GM18861 (cell line): ENCODE data around the gene ZNF710.
"Not testable (repeated sequence)": the region's sequence is repeated elsewhere in the genome, so short reads cannot be mapped to it uniquely, and the experiment has no call there.

ENCODE experiments used
- ATAC-seq: cut with Tn5 transposase; IDR thresholded peaks from one replicate; pipeline ENCODE4 v1.9.1; 2021; ENCODE audit not compliant: unreplicated experiment

The ZNF710 gene, protein sequence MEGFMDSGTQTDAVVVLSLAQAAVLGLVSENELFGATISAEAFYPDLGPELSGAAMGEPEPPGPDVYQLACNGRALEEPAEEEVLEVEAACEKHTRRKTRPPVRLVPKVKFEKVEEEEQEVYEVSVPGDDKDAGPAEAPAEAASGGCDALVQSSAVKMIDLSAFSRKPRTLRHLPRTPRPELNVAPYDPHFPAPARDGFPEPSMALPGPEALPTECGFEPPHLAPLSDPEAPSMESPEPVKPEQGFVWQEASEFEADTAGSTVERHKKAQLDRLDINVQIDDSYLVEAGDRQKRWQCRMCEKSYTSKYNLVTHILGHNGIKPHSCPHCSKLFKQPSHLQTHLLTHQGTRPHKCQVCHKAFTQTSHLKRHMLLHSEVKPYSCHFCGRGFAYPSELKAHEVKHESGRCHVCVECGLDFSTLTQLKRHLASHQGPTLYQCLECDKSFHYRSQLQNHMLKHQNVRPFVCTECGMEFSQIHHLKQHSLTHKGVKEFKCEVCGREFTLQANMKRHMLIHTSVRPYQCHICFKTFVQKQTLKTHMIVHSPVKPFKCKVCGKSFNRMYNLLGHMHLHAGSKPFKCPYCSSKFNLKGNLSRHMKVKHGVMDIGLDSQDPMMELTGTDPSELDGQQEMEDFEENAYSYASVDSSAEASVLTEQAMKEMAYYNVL

GRCh38 chr15:90001062-90001682 lies at the start of gene ZNF710:
TSS of gene ZNF710 (plus strand) at chr15:90001324. CDS start at chr15:90067138, 65,814 bp downstream.
- no peak for ATAC-seq

- ATAC-seq, result no peak
These were observed 46.6 kb upstream of the ZNF710 start for GRCh38 chr15:89954541-89954940.

DNA sequence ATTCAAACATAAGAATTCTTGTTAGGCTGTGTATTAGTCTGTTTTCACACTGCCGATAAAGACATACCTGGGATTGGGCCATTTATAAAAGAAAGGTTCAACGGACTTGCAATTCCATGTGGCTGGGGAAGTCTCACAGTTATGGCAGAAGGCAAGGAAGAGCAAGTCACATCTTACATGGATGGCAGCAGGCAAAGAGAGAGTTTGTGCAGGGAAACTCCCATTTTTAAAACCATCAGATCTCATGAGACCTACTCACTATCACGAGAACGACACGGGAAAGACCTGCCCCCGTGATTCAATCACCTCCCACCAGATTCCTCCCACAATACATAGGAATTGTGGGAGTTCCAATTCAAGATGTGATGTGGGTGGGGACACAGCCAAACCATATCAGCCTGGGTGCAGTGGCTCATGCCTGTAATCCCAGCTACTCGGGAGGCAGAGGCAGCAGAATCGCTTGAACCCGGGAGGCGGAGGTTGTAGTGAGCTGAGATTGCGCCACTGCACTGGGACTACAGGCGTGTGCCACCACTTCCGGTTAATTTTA lies 45.6 kb upstream of the ZNF710 start:
- not testable (repeated sequence) for ATAC-seq

GRCh38 chr15:89958107-89958805 lies 42.9 kb upstream of the ZNF710 start:
- no peak for ATAC-seq

DNA sequence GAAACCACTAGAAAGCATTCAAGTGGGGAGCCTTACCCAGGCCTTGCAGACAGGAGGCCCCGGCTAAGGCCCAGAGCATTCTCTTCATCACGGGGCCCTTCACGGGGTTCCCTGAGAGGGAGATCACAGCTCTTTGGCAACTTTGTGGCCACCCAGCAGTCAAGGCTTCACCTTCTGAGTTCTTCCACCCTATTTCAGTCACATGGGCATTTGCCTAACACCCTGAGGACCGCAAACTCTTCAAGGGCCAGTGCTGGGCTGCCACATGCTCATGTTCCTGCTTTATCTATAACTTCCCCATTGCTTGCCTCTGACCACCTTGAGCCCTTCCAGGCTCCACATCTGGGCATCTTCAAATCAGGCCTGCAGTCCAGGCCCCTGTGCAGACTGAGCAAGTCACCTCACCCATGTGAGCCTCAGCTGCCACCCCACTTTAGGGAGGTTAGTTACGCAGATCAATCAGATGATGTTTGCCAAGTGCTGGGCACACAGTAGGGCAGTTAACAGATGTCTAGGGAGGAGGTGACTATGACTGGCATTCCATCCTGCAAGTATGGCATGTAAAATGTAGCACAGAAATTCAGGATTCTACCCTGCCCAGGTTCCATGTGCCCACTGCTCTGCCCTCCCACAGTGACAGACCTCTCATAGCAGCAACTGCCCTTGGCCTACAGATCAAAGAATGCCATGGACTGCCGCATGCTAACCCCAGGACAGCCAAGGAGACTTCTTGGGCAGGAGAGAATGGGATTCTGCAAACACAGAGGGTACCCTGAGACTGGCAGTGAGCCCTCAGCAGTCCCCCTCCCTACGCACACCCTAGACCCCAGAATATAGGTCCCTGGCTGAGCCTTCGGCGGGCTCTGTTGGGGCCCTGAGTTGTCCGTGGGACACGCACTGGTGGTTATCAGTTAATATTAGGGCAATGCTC lies 37.6 kb upstream of the ZNF710 start:
- ATAC-seq, result no peak

DNA sequence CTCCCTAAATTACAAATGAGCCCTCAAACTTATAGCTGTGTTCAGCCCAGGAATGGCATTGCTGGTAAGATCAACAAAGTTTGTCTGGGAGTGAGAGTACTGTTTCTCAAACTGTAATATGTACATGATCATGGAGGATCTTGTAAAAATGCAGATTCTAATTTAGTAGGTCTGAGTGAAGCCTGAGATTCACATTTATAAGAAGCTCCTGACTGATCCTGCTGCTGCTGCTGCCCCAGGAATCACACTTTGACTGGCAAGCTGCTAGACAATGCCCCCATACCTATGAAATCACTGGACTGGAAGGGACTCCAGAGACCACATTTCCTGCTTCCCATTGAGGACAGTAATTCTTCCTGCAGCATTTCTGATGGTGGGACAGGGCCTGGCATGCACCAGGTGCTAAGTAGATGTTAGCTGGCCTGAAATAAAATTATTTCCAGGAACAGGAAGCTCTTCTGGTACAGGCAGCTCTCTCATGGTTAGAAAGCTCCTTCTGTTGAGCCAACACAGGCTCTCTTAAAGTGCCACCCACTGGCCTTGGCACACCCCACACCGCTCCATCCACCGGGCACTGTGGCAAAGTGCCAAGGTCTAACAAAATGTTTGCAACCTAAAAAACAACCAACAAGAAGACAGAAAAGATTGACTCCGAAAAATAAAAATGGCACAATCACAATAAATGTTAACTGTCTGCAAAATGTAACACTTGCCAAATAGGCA lies 36.7 kb upstream of the ZNF710 start:
- no peak for ATAC-seq

GRCh38 chr15:89967881-89968280 lies 33.2 kb upstream of the ZNF710 start:
- no peak for ATAC-seq

- peak; percentile 81 for ATAC-seq
These were observed 29.5 kb upstream of the ZNF710 start for GRCh38 chr15:89971592-89971997.

DNA sequence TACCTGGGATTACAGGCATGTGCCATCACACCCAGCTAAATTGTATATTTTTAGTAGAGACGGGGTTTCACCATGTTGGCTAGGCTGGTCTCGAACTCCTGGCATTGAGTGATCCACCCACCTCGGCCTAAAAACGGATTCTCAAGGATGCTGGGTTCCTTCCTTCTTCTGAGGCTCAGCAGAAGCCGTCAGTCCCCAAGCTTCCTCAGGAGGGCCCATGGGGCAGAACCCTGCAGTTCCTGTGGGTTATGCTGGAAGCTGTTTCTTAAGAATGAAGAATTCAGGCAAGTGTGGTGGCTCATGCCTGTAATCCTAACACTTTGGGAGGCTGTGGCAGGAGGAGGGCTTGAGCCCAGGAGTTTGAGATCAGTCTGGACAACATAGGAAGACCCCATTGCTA lies 29.0 kb upstream of the ZNF710 start:
- ATAC-seq, result no peak

DNA sequence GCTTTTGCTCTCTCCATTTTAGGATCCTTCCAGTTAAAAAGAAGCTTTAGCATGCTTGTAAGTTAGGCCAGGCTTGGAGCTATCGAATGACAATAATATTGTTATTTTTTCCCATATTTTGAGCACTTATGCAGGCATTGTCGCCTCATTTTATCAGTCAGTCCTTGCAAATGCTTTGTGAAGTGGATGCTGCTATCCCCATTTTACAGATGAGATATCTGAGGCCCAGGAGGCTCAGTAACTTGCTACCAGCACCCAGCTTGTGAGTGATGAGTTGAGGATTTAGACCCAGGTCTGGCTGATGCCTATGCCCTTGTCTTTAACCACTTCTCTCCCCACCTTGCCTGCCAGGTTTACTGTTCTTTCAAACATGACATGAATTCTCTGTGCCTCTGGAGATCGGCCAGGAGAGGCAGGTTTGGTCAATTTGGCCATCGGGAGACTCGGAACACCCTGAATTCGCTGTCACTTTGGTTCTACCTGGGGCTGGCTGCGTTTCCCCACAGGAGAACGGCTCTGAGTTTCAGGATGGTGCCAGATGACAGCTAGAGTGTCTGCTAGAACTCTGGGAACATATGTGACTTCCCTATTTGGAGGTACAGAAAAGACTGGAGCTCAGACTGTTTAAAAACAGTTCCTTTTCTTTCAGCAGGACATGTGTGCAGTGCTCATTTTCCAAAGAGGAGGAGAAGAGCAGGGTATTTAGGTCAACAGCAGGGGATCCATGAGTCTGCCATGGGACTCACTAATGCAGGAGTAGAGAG lies 25.5 kb upstream of the ZNF710 start:
- no peak for ATAC-seq

- no peak for ATAC-seq
These were observed 24.9 kb upstream of the ZNF710 start for GRCh38 chr15:89976246-89976600.

DNA sequence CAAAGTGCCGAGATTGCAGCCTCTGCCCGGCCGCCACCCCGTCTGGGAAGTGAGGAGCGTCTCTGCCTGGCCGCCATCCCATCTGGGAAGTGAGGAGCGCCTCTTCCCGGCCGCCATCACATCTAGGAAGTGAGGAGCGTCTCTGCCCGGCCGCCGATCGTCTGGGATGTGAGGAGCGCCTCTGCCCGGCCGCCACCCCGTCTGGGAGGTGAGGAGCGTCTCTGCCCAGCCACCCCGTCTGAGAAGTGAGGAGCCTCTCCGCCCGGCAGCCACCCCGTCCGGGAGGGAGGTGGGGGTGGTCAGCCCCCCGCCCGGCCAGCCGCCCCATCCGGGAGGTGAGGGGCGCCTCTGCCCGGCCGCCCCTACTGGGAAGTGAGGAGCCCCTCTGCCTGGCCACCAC lies 23.3 kb upstream of the ZNF710 start:
- not testable (repeated sequence) for ATAC-seq

DNA sequence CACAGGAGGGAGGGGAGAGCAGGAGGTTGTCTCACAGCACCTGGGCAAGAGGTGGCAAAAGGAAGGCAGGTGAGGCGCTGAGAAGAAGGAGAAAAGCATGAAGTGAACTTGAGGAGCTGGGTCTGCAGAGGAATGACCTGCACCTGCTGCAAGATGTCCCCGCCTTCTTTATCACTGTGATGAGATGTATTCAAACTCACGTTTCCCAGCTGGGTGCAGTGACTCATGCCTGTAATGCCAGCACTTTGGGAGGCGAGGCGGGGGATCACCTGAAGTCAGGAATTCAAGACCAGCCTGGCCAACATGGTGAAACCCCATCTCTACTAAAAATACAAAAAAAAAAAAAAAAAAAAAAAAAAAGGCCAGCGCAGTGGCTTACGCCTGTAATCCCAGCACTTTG lies 22.2 kb upstream of the ZNF710 start:
- ATAC-seq, result no peak

GRCh38 chr15:89980896-89981295 lies 20.2 kb upstream of the ZNF710 start:
- ATAC-seq, result no peak

DNA sequence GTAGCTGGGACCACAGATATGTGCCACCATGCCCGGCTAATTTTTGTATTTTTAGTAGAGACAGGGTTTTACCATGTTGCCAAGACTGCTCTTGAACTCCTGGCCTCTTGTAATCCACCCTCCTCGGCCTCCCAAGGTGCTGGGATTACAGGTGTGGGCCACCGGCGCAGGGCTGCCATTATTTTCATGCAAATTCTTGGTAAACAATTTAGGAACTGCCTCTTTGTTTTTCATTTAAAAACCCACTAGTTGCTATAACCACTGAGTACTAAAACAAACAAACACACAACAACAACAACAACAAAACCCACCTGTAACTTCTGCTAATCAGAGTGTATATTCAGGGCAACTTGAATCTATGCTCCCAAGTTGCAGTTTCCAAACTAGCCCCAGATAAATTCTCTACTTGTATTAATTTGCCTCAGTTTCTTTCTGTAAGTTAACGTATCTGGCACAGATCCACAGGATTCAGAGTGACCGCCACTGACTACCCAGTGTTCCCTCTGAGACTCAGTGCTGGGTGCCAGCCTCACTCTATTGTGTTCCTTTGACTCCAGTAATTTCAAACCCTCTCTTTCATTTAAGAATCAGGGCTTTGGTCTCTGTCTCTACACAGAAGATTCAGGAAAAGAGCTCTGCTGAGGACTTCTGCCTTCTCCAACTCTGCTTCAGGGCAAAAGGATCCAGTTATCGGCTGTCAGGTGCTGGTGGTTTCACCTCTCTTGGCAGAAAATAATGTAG lies 18.6 kb upstream of the ZNF710 start:
- no peak for ATAC-seq

GRCh38 chr15:89984001-89984400 lies 17.1 kb upstream of the ZNF710 start:
- no peak for ATAC-seq

GRCh38 chr15:89984421-89985010 lies 16.6 kb upstream of the ZNF710 start:
- ATAC-seq, result no peak

- ATAC-seq, result no peak
These were observed 16.0 kb upstream of the ZNF710 start for GRCh38 chr15:89985111-89985510.
